ENCODE data around the gene ZC2HC1B. TPM values are rescaled to one million over a fixed set of nuclear protein-coding genes. Genes with fewer than 3 reads are reported as not detected.
"Not testable (repeated sequence)": the region's sequence is repeated elsewhere in the genome, so short reads cannot be mapped to it uniquely, and the experiment has no call there.

ZC2HC1B gene
- total and polyA plus RNA-seq, 5 experiments from 2014 or later, result not detected

- H3K27ac Mint-ChIP-seq, result peak overlapping the region in 1 of 10 donors; percentile 26
- H3K4me3 Mint-ChIP-seq, ATAC-seq, POLR2A ChIA-PET, H3K4me1 Mint-ChIP-seq, H3K27me3 Mint-ChIP-seq, DNase-seq, H3K36me3 Mint-ChIP-seq: not testable (repeated sequence)
- peaks cover 0 to 50% (median 24%) of the 10 kb centered on the region in 9 donors for H3K9me3 Mint-ChIP-seq
Measured at GRCh38 chr6:143873600-143873999, 9.3 kb downstream of the ZC2HC1B start.

GRCh38 chr6:143874503-143874902 is 10.2 kb downstream of the ZC2HC1B start:
- ATAC-seq, H3K27me3 Mint-ChIP-seq, H3K27ac Mint-ChIP-seq, H3K4me3 Mint-ChIP-seq, DNase-seq, POLR2A ChIA-PET, H3K4me1 Mint-ChIP-seq: not testable (repeated sequence)
- H3K36me3 Mint-ChIP-seq, result peaks cover 0 to 12% (median 11%) of the 10 kb centered on the region in 3 donors
- H3K9me3 Mint-ChIP-seq, result peaks cover 0 to 54% (median 21%) of the 10 kb centered on the region in 9 donors

- POLR2A ChIA-PET, result no interaction called here
- DNase-seq (no peak), ATAC-seq (no peak)
- Mint-ChIP-seq H3K36me3 (peaks cover 0 to 12% (median 11%) of the 10 kb centered on the region in 3 donors), H3K27me3 (peaks cover 0 to 1% (median 0%) of the 10 kb centered on the region in 5 donors), H3K9me3 (peaks cover 0 to 50% (median 21%) of the 10 kb centered on the region in 9 donors), H3K4me3 (no peak overlapping the region), H3K27ac (no peak overlapping the region), H3K4me1 (no peaks in the 10 kb centered on the region)
Measured at GRCh38 chr6:143877584-143878271, 13.5 kb downstream of the ZC2HC1B start.

GRCh38 chr6:143878272-143878760 is 14.0 kb downstream of the ZC2HC1B start:
- H3K4me3 Mint-ChIP-seq, result no peak overlapping the region
- no peak for ATAC-seq
- POLR2A ChIA-PET, result no interaction called here
- no peak for DNase-seq
- H3K9me3 Mint-ChIP-seq, result peaks cover 0 to 47% (median 21%) of the 10 kb centered on the region in 9 donors
- peaks cover 0 to 1% (median 0%) of the 10 kb centered on the region in 5 donors for H3K27me3 Mint-ChIP-seq
- peaks cover 0 to 12% (median 11%) of the 10 kb centered on the region in 3 donors for H3K36me3 Mint-ChIP-seq
- H3K4me1 Mint-ChIP-seq, result no peaks in the 10 kb centered on the region
- no peak overlapping the region for H3K27ac Mint-ChIP-seq

GRCh38 chr6:143880412-143880811 is 16.1 kb downstream of the ZC2HC1B start:
- H3K9me3 Mint-ChIP-seq, result peaks cover 0 to 28% (median 8%) of the 10 kb centered on the region in 9 donors
- ATAC-seq (no peak), DNase-seq (no peak)
- POLR2A ChIA-PET, result no interaction called here
- H3K36me3 Mint-ChIP-seq, result peaks cover 0 to 11% (median 11%) of the 10 kb centered on the region in 3 donors
- H3K27ac Mint-ChIP-seq, result no peak overlapping the region
- peaks cover 0 to 1% (median 0%) of the 10 kb centered on the region in 5 donors for H3K27me3 Mint-ChIP-seq
- no peak overlapping the region for H3K4me3 Mint-ChIP-seq
- H3K4me1 Mint-ChIP-seq, result no peaks in the 10 kb centered on the region

- Mint-ChIP-seq H3K27ac (no peak overlapping the region), H3K4me1 (no peaks in the 10 kb centered on the region), H3K27me3 (peaks cover 0 to 1% (median 0%) of the 10 kb centered on the region in 5 donors), H3K36me3 (peaks cover 0 to 13% (median 11%) of the 10 kb centered on the region in 3 donors), H3K4me3 (no peak overlapping the region), H3K9me3 (peaks cover 0 to 11% (median 2%) of the 10 kb centered on the region in 9 donors)
- DNase-seq (no peak), ATAC-seq (no peak)
- POLR2A ChIA-PET, result no interaction called here
Measured at GRCh38 chr6:143882401-143882930, 18.2 kb downstream of the ZC2HC1B start.

- no peaks in the 10 kb centered on the region for H3K27me3 Mint-ChIP-seq
- ATAC-seq (no peak), DNase-seq (no peak)
- POLR2A ChIA-PET, result no interaction called here
- H3K9me3 Mint-ChIP-seq, result peaks cover 0 to 2% (median 0%) of the 10 kb centered on the region in 9 donors
- H3K36me3 Mint-ChIP-seq, result peaks cover 8 to 10% (median 8%) of the 10 kb centered on the region in 3 donors
- H3K27ac Mint-ChIP-seq, result no peak overlapping the region
- H3K4me1 Mint-ChIP-seq, result no peaks in the 10 kb centered on the region
- no peak overlapping the region for H3K4me3 Mint-ChIP-seq
Measured at GRCh38 chr6:143884216-143884900, 20.1 kb downstream of the ZC2HC1B start.

- H3K4me1 Mint-ChIP-seq, result no peaks in the 10 kb centered on the region
- ATAC-seq, result no peak
- no peaks in the 10 kb centered on the region for H3K9me3 Mint-ChIP-seq
- H3K36me3 Mint-ChIP-seq, result peaks cover 8 to 10% (median 8%) of the 10 kb centered on the region in 3 donors
- no peak overlapping the region for H3K4me3 Mint-ChIP-seq
- no peak for DNase-seq
- no peak overlapping the region for H3K27ac Mint-ChIP-seq
- POLR2A ChIA-PET, result no interaction called here
- H3K27me3 Mint-ChIP-seq, result no peaks in the 10 kb centered on the region
Measured at GRCh38 chr6:143885116-143885515, 20.8 kb downstream of the ZC2HC1B start.

- POLR2A ChIA-PET, result no interaction called here
- Mint-ChIP-seq H3K4me3 (no peak overlapping the region), H3K4me1 (no peaks in the 10 kb centered on the region), H3K9me3 (no peaks in the 10 kb centered on the region), H3K27me3 (no peaks in the 10 kb centered on the region), H3K27ac (no peak overlapping the region), H3K36me3 (peaks cover 0 to 5% (median 0%) of the 10 kb centered on the region in 3 donors)
- DNase-seq, result no peak
- ATAC-seq, result no peak
Measured at GRCh38 chr6:143894655-143895054, 30.4 kb downstream of the ZC2HC1B start.

GRCh38 chr6:143896126-143896860 is 32.0 kb downstream of the ZC2HC1B start:
- H3K9me3 Mint-ChIP-seq, result no peaks in the 10 kb centered on the region
- H3K4me1 Mint-ChIP-seq, result no peaks in the 10 kb centered on the region
- no peak for ATAC-seq
- no peak overlapping the region for H3K4me3 Mint-ChIP-seq
- no peak overlapping the region for H3K27ac Mint-ChIP-seq
- POLR2A ChIA-PET, result no interaction called here
- DNase-seq, result no peak
- peaks cover 0 to 5% (median 0%) of the 10 kb centered on the region in 3 donors for H3K36me3 Mint-ChIP-seq
- H3K27me3 Mint-ChIP-seq, result no peaks in the 10 kb centered on the region

GRCh38 chr6:143900358-143900757 is 36.1 kb downstream of the ZC2HC1B start:
- H3K4me3 Mint-ChIP-seq, result no peak overlapping the region
- H3K36me3 Mint-ChIP-seq, result no peaks in the 10 kb centered on the region
- ATAC-seq (no peak), DNase-seq (no peak)
- peaks cover 0 to 2% (median 0%) of the 10 kb centered on the region in 9 donors for H3K9me3 Mint-ChIP-seq
- no peaks in the 10 kb centered on the region for H3K4me1 Mint-ChIP-seq
- no peak overlapping the region for H3K27ac Mint-ChIP-seq
- POLR2A ChIA-PET, result no interaction called here
- H3K27me3 Mint-ChIP-seq, result no peaks in the 10 kb centered on the region

GRCh38 chr6:143901885-143902750 is 37.8 kb downstream of the ZC2HC1B start:
- POLR2A ChIA-PET, result no interaction called here
- no peak for DNase-seq
- no peak for ATAC-seq
- Mint-ChIP-seq H3K4me1 (no peaks in the 10 kb centered on the region), H3K27ac (no peak overlapping the region), H3K36me3 (no peaks in the 10 kb centered on the region), H3K4me3 (no peak overlapping the region), H3K27me3 (no peaks in the 10 kb centered on the region), H3K9me3 (peaks cover 0 to 3% (median 0%) of the 10 kb centered on the region in 9 donors)
